Measurements from ENCODE around the gene ACTN1.
"Not testable (repeated sequence)": the region's sequence is repeated elsewhere in the genome, so short reads cannot be mapped to it uniquely, and the experiment has no call there.

Gene ACTN1

DNA sequence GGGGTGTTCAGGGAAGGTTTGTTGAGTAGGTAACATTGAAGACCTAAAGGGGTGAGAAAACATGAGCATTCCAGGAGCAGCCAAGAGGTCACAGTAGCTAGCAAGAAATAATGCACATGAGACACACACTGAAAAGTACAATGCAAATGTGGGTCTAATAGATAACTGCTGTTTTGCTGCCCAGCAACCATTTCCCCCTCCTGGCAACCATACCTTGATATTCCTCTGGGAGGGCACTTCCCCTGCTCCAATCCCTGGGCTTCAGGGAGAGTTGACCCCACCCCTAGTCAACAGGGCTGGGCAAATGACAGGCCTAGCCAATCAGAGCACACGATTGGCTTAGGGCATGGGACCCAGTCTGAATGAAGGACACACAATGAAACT is 8.5 kb upstream of the ACTN1 start:
- no peak for FAIRE-seq

GRCh38 chr14:68986926-68987652 is 8.0 kb upstream of the ACTN1 start:
- DNase-seq (ENCODE audit: extremely low spot score, insufficient read length, low read depth): no peak
- FAIRE-seq: no peak

More for the DNA sequence above, 8.5 kb upstream of the ACTN1 start:
- no peak for DNase-seq (ENCODE audit: extremely low spot score, insufficient read length, low read depth)

- DNase-seq (ENCODE audit: extremely low spot score, insufficient read length, low read depth) (no peak), FAIRE-seq (no peak)
Observed at GRCh38 chr14:68986225-68986624, 7.1 kb upstream of the ACTN1 start.

GRCh38 chr14:68984686-68985085 is 5.6 kb upstream of the ACTN1 start:
- FAIRE-seq: no peak

GRCh38 chr14:68983191-68983590 is 4.1 kb upstream of the ACTN1 start:
- no peak for FAIRE-seq
- no peak for DNase-seq (ENCODE audit: extremely low spot score, insufficient read length, low read depth)

More at GRCh38 chr14:68984686-68985085, 5.6 kb upstream of the ACTN1 start:
- DNase-seq (ENCODE audit: extremely low spot score, insufficient read length, low read depth): no peak

DNA sequence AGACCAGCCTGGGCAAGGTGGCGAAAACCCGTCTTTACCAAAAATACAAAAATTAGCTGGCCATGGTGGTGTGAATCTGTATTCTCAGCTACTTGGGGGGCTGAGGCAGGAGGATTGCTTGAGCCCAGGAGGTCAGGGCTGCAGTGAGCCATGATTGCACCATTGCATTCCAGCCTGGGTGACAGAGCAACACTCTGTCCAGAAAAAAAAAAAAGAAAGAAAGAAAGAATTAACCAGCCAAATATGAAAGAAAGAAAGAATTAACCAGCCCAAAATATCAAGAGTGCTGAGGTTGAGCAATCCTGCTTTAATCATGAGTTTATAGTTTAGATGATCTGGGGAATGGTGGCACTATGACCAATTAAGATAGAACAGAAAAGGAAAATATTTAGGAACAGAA is 3.5 kb upstream of the ACTN1 start:
- DNase-seq (ENCODE audit: extremely low spot score, insufficient read length, low read depth) (no peak), FAIRE-seq (no peak)

GRCh38 chr14:68981539-68981976 is 2.5 kb upstream of the ACTN1 start:
- DNase-seq (ENCODE audit: extremely low spot score, insufficient read length, low read depth): no peak

DNA sequence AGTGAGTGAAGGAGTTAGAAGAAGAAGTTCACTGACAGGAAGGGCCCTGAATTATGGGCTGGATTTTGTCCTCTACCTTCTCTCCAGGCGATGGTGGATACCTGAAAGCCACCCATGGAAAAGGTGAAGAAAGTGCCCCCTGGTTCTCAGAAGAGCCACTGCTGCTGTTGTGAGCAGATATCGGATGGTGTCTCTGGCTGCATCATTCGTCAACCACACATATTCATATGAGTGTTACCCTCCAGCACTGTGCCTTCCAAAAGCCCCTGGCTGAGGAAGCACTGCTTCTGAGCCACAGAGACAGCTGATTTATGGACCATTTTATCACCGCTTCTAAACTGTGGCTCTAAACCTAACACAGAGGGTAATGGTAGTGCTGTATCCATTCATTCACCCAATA is 2.0 kb upstream of the ACTN1 start:
- FAIRE-seq (no peak), DNase-seq (ENCODE audit: extremely low spot score, insufficient read length, low read depth) (no peak)

More at GRCh38 chr14:68981539-68981976, 2.5 kb upstream of the ACTN1 start:
- no peak for FAIRE-seq

DNA sequence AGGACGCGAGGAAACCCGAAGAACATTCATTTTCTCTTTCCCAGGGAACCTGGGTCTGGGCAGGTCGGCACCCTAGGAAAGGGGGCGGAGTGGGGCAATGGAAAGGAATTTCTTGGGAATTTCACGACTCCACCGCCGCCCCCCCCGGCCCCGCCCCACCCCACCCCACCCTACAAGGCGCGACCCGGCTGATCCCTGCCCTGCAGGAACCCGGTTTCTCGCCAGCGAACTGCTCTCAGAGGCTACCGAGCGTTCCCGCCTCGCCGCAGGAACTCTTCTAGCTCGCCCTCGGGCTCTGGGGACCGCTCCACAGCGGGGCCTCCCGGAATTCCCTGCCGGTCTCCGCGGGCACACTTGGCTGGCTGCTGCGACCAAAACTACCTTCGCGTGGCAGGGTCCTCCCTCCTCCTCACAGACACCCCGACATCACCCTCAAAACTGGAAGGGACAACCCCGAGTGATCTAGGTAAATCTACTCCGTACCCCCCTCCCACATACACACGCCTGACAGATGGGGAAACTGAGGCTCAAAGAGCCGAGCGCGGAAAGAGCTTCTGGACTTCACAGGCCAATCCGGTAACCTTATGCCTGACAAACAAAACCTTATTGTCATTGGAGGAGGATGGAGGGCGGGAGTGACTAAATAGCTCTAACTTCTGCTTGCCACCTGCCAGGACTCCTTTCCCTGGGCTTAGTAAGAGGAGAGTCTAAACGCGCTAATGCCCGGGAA is 785 bp upstream of the ACTN1 start:
- DNase-seq (ENCODE audit: extremely low spot score, insufficient read length, low read depth) (no peak), FAIRE-seq (no peak)

- FAIRE-seq (no peak), DNase-seq (ENCODE audit: extremely low spot score, insufficient read length, low read depth) (no peak)
Observed at GRCh38 chr14:68978172-68978911, 760 bp downstream of the ACTN1 start.

DNA sequence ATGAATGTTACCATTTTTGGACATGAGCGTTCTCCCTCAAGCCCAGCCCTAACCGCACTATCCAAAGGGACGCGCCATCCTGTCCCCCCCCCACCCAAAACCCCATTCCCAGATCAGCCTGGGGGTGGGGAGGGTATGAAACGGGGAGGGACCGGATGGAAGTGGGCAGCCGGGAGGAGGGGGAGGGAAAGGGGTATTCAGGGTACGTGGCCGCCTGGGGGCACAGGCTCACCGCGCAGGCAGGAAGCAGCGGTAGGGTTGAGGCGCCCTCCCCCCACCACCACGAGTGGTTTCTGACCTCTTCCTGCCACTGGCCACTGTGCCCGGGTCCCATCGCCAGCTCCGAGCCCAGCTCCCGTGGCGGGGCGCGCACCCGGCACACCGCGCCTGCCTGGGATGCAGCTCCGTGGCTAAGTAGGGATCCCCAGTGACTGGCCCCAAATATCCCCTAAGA is 1.4 kb downstream of the ACTN1 start:
- no peak for DNase-seq (ENCODE audit: extremely low spot score, insufficient read length, low read depth)
- FAIRE-seq: no peak

DNA sequence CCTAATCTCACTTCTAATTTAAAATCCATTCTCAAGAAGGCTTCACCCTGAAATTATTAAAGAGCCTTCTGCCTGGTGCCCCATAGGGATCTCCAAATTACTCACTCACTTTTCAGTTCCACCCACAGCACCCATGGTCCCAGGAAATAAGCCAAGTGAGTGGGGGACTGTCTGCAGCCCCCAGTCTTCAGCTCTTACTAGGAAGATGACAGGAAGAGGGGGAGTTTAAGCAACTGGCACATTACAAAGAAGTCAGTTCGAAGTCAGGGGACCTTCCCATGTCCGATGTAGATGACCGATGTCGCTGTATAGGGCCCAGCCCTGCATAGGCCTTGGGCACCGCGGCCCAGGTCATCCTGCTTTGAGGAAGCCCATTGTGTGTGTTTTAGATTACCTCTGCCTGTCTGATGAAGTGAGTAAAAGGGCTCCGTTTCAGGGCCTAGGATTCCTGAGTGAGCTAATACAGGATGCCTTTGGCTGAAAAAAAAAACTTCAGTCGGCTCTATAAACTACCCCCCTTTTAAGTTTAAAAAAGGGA is 1.9 kb downstream of the ACTN1 start:
- FAIRE-seq (no peak), DNase-seq (ENCODE audit: extremely low spot score, insufficient read length, low read depth) (no peak)

- DNase-seq (ENCODE audit: extremely low spot score, insufficient read length, low read depth) (no peak), FAIRE-seq (no peak)
Observed at GRCh38 chr14:68976160-68977067, 2.7 kb downstream of the ACTN1 start.

DNA sequence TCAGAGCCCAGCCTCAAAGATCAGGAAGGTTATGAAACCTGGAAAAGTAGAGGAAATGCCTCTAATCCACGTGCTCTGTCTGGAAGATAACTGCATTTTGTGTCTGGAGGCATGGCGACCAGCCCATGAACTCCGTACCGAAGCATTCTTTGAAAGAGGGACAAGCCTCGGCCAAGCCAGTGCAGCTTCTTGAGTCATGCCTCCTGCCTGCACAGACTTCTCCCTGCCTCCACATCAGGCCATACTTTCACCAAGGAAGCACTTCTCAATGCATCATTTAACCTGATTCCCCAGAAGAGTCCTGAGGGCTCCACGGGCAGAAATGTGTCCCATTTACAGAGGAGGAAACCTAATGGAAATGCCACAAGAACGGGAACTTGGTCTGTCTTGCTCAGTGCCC is 3.4 kb downstream of the ACTN1 start:
- DNase-seq (ENCODE audit: extremely low spot score, insufficient read length, low read depth): no peak
- no peak for FAIRE-seq

DNA sequence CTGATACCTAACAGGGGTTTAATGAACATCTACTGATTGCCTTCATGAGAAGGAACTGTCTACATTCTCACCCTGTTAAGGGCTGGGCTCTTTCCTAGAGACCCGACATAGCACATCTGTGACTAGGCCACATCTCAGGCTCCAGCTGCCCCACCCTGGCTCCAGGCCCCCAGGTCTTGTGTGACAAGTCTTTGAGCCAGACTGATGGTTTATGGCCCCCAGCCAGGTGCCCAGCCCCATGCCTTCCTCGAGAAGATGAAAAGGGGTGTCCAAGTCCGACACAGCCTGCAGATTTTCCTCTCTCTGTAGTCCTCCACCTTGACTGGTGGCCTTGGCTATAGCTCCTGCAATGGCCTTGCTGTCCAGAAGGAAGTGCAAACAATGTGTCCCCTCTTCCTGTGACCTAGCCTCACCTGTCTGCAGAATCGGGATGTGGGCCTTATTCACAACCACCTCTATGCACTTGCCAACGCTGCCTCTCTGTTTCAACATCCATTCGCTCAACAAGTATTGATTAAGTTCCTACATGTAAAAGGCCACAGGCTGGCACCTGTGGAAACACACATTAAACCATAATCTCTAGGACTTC is 4.2 kb downstream of the ACTN1 start:
- DNase-seq (ENCODE audit: extremely low spot score, insufficient read length, low read depth) (no peak), FAIRE-seq (no peak)

- no peak for DNase-seq (ENCODE audit: extremely low spot score, insufficient read length, low read depth)
- FAIRE-seq: no peak
Observed at GRCh38 chr14:68973639-68974038, 5.5 kb downstream of the ACTN1 start.

- not testable (repeated sequence) for FAIRE-seq
Observed at GRCh38 chr14:68973219-68973565, 5.9 kb downstream of the ACTN1 start.

GRCh38 chr14:68972507-68973218 is 6.4 kb downstream of the ACTN1 start:
- DNase-seq (ENCODE audit: extremely low spot score, insufficient read length, low read depth) (no peak), FAIRE-seq (no peak)

More at GRCh38 chr14:68973219-68973565, 5.9 kb downstream of the ACTN1 start:
- DNase-seq (ENCODE audit: extremely low spot score, insufficient read length, low read depth): not testable (repeated sequence)

Measured in GM18507 (cell line).